Glomerular visceral epithelial cell (primary cell): ENCODE results near the gene CFAP161.

Experiments used
- DNase-seq: peaks from one replicate; pipeline ENCODE4 v3.0.0-alpha.2; 2016; ENCODE audit errors: extremely low spot score

The CFAP161 gene

DNA sequence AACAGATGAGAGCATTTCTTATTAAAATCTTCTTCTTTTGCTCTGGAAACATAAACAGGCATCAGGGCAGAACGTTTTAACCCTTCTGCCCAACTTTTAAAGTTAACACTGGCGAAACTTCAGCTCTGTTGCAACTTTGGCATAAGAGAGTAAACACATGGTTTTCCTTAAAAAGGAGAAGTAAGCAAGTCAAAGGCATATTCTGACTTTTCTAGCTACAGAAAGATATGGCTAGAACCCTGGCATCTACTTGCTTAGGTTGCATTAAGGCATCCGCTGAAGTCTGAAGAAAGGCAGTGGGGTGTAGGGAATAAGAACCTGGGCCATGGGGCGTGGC, 49.3 kb downstream of the CFAP161 start:
- no peak for DNase-seq

GRCh38 chr15:81184188-81184587, 50.1 kb downstream of the CFAP161 start:
- DNase-seq: no peak

- DNase-seq: no peak
These were observed 51.7 kb downstream of the CFAP161 start for GRCh38 chr15:81185631-81186295.

- no peak for DNase-seq
These were observed 54.3 kb downstream of the CFAP161 start for GRCh38 chr15:81188354-81188753.

GRCh38 chr15:81189583-81190283, 55.7 kb downstream of the CFAP161 start:
- no peak for DNase-seq

GRCh38 chr15:81190922-81191507, 56.9 kb downstream of the CFAP161 start:
- DNase-seq: no peak

DNA sequence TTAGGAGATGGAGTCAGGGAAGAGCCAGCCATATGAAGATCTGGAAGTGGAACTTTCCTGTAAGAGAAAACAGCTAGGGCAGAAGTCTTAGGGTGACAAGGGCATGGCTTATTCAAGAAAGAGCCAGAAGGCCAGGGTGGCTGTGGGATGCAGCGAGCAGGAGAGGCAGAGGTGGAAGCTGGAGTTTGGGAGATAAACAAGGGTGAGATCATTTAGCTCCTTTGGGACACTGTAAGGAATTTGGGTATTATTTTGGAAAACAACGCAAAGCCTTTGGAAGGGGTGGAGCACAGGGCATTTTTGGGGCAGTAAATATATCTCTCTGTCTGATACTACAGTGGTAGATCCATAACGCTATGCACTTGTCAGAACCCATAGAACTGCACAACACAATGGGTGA, 57.6 kb downstream of the CFAP161 start:
- no peak for DNase-seq

- DNase-seq: no peak
These were observed 60.7 kb downstream of the CFAP161 start for GRCh38 chr15:81194723-81195122.

DNA sequence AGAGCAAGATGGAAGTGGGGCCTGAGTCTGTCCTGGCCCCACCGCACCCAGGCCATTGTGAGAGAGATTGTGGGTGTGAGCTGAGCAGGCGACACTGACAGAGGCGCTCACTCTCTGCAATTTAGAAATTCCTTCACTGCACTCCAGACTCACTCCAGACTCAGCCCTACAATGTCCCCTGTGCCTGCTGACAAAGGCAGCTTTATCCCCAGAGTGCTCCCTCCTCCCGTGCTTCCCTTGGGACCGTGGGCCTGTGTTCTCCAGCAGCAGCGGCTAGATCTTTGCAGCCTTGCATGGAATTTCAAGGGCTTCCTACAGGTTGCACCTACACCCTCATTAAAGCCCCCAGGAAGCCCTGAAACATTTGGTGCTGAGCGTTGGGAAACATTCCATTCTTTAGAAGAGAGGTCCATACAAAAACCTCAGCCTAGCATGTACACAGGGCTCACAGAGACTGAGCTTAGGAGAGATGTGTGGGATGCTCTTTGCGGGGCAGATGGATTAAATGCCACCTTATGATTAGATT, 61.3 kb downstream of the CFAP161 start:
- DNase-seq: no peak

DNA sequence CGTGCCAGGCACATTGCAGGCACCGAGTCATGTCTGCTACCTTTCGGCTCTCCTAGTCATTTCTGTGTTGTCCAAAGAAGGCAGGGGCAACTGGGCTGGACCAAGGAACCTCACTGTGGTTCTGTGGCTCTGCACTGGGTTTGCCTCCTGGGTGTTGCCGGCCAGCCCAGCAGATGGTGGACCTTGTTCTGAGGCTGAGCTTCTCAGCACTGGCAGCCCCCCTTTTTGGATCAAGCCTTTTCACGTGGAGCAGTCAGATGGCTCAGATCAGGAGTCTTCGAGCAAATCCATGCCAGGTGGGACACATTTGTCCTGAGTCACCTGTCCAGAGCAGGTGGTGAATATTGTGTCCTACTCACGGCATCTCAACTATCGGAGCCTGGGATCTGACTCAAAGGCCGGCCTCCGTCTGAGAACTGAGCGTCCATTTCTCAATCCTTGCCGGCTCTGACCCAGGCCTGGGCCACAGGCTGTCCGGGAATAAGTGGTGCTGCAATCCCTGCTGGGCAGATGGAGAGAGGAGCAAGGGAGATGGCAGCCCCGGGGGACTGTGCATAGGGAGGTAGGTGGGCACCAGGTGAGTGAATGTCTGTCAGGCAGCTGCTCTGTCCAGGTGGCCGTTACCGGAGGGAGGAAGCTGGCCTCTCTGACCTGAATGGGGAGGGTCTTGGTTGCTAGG, 62.6 kb downstream of the CFAP161 start, which contains the start of gene IL16:
Gene IL16 (plus strand): TSS at position 304 of the 679 bp plus-strand sequence. CDS start 28,521 bp downstream, outside the sequence.
- no peak for DNase-seq

- DNase-seq: no peak
These were observed 63.2 kb downstream of the CFAP161 start for GRCh38 chr15:81197255-81197630.

- DNase-seq: no peak
These were observed 63.7 kb downstream of the CFAP161 start for GRCh38 chr15:81197688-81198281.
